ENCODE data around the gene FPR1. TPM values are rescaled to one million over a fixed set of nuclear protein-coding genes. Genes with fewer than 3 reads are reported as not detected.

Gene FPR1
- total RNA-seq, 2 donors from 2014 or later: 4.4 to 22.7 TPM

- H3K4me1 ChIP-seq: no peaks in the 10 kb centered on the region
- TF ChIP-seq CTCF (IDR thresholded peaks at IDR 0.05): peak in 1 of 2 donors; percentile 46
- no peaks in the 10 kb centered on the region for H3K27me3 ChIP-seq
- no peak for DNase-seq (ENCODE audit: low spot score)
- no peaks in the 10 kb centered on the region for H3K36me3 ChIP-seq
- no peaks in the 10 kb centered on the region for H3K9me3 ChIP-seq
- no peak overlapping the region for H3K4me3 ChIP-seq
- no peak overlapping the region for H3K27ac ChIP-seq
Observed at GRCh38 chr19:51712461-51713081, 39.1 kb downstream of the FPR1 start.

- Histone ChIP-seq H3K27me3 (no peaks in the 10 kb centered on the region), H3K4me3 (no peak overlapping the region), H3K4me1 (no peaks in the 10 kb centered on the region), H3K9me3 (no peaks in the 10 kb centered on the region), H3K36me3 (no peaks in the 10 kb centered on the region), H3K27ac (no peak overlapping the region)
- DNase-seq (ENCODE audit: low spot score): no peak
- no peak for TF ChIP-seq CTCF (IDR thresholded peaks at IDR 0.05)
Observed at GRCh38 chr19:51711702-51712101, 40.0 kb downstream of the FPR1 start.

GRCh38 chr19:51710163-51710562 is 41.5 kb downstream of the FPR1 start:
- Histone ChIP-seq H3K27ac (no peak overlapping the region), H3K4me3 (no peak overlapping the region), H3K9me3 (no peaks in the 10 kb centered on the region), H3K36me3 (peaks cover 15% of the 10 kb centered on the region), H3K27me3 (no peaks in the 10 kb centered on the region), H3K4me1 (peaks cover 0 to 3% of the 10 kb centered on the region in 2 donors)
- no peak for TF ChIP-seq CTCF (IDR thresholded peaks at IDR 0.05)
- no peak for DNase-seq (ENCODE audit: low spot score)

GRCh38 chr19:51709575-51709974 is 42.1 kb downstream of the FPR1 start:
- Histone ChIP-seq H3K27me3 (no peaks in the 10 kb centered on the region), H3K36me3 (peaks cover 18% of the 10 kb centered on the region), H3K4me1 (peaks cover 0 to 9% of the 10 kb centered on the region in 2 donors), H3K9me3 (no peaks in the 10 kb centered on the region), H3K27ac (no peak overlapping the region), H3K4me3 (no peak overlapping the region)
- DNase-seq (ENCODE audit: low spot score): no peak
- TF ChIP-seq CTCF (IDR thresholded peaks at IDR 0.05): no peak

- H3K27me3 ChIP-seq: no peaks in the 10 kb centered on the region
- H3K36me3 ChIP-seq: peaks cover 18% of the 10 kb centered on the region
- H3K9me3 ChIP-seq: no peaks in the 10 kb centered on the region
- H3K4me3 ChIP-seq: no peak overlapping the region
- no peak for DNase-seq (ENCODE audit: low spot score)
- no peak overlapping the region for H3K27ac ChIP-seq
- peaks cover 0 to 12% of the 10 kb centered on the region in 2 donors for H3K4me1 ChIP-seq
- TF ChIP-seq CTCF (IDR thresholded peaks at IDR 0.05): no peak
Observed at GRCh38 chr19:51708811-51709210, 42.9 kb downstream of the FPR1 start.

GRCh38 chr19:51706885-51707284 is 44.8 kb downstream of the FPR1 start:
- no peak overlapping the region for H3K4me3 ChIP-seq
- no peaks in the 10 kb centered on the region for H3K27me3 ChIP-seq
- no peaks in the 10 kb centered on the region for H3K9me3 ChIP-seq
- no peak for TF ChIP-seq CTCF (IDR thresholded peaks at IDR 0.05)
- H3K4me1 ChIP-seq: peaks cover 0 to 31% of the 10 kb centered on the region in 2 donors
- H3K36me3 ChIP-seq: peaks cover 18% of the 10 kb centered on the region
- no peak overlapping the region for H3K27ac ChIP-seq
- DNase-seq (ENCODE audit: low spot score): no peak

Measured in right atrium auricular region (tissue), 2 donors.